Measurements from ENCODE around the gene PCYT2. TPM values are rescaled to one million over a fixed set of nuclear protein-coding genes. Genes with fewer than 3 reads are reported as not detected.
A peak's percentile ranks its signal among the peaks of the same experiment; 100 is the strongest.

PCYT2 gene
- total and polyA plus RNA-seq, 9 of the 15 experiments (the other 6 are each of a cell fraction or from before 2014, with no cell fraction given), result 0.92 to 134 (median 82.5) TPM

GRCh38 chr17:81885454-81885853 is 25.7 kb downstream of the PCYT2 start:
- H3K4me2 ChIP-seq (ENCODE audit: insufficient read depth, low read length), result no peak overlapping the region
- BruUV-seq (replicated peaks), result no TSS peak
- in situ Hi-C loops (cut with MboI) (no loop called here), intact Hi-C loops (cut with micrococcal nuclease) (no loop called here)
- H2AFZ ChIP-seq (ENCODE audit: low read depth, low read length), result no peak overlapping the region
- peak overlapping the region in 1 of 2 experiments; percentile 57; a peak in 1 of 4 replicates for H3K9ac ChIP-seq (ENCODE audit: insufficient read depth in 1 of 2, low read depth in 2 of 2, low read length in 2 of 2)
- H3K4me1 ChIP-seq (replicated peaks in 1 of 2; ENCODE audit: control insufficient read depth in 2 of 2, insufficient read depth in 2 of 2, low read length in 2 of 2), result peaks cover 8 to 33% of the 10 kb centered on the region in 2 experiments; a peak in 4 of 5 replicates
- CTCF ChIA-PET (ENCODE audit: low intra/inter-chr PET ratio), result no interaction called here
- H3K4me3 ChIP-seq, result no peak overlapping the region
- H3K36me3 ChIP-seq (ENCODE audit: control insufficient read depth, insufficient read depth, low read length), result peaks cover 92% of the 10 kb centered on the region
- no peak overlapping the region for H3K27ac ChIP-seq (ENCODE audit: extremely low read depth, low read depth, low read length)
- 0 out of 2 replicates have a peak, but pooled peaks cover 4% of the 10 kb centered on the region for H4K20me1 ChIP-seq (replicated peaks; ENCODE audit: control insufficient read depth, insufficient read depth, low read length)
- ATAC-seq (no peak), DNase-seq (ENCODE audit: extremely low read depth in 1 of 4, low spot score in 3 of 4) (no peak), FAIRE-seq (no peak)
- WGBS (ENCODE audit: insufficient coverage, low coverage, missing lambda C conversion rate), result 78% methylated on average over 10 of the region's 10 CpGs
- H3K27me3 ChIP-seq (ENCODE audit: control insufficient read depth in 2 of 2, insufficient read depth in 2 of 2, low read length in 2 of 2), result no peaks in the 10 kb centered on the region
- no peaks in the 10 kb centered on the region for H3K9me3 ChIP-seq (replicated peaks; ENCODE audit: control insufficient read depth, insufficient read depth, low read depth, low read length)
- peaks cover 43% of the 10 kb centered on the region for H3K79me2 ChIP-seq (ENCODE audit: control insufficient read depth, insufficient read depth, low read length)
- POLR2A ChIA-PET, result interaction anchor here (0.5 to 10.5 kb wide), 10 partner anchors 9 to 669 kb away, joined by 3 to 85 read pairs (median 4); partner anchors contain the start of gene SIRT7
- peaks cover 5% of the 10 kb centered on the region for H3K9me1 ChIP-seq (ENCODE audit: control insufficient read depth, insufficient read depth, low read length)
- TF ChIP-seq RBFOX2 (IDR thresholded peaks at IDR 0.05; ENCODE audit: low read depth, low read length) (peak; percentile 44; the same call in 1 of the 2 replicates), NFE2L1 (tag; IDR thresholded peaks at IDR 0.05; ENCODE audit: borderline replicate concordance, low read depth) (no peak), ZNF133 (CRISPR knock-in tag; IDR thresholded peaks at IDR 0.05) (no peak), POLR2G (IDR thresholded peaks at IDR 0.05; ENCODE audit: low read depth, low read length) (peak; percentile 43), LCOR (CRISPR knock-in tag; IDR thresholded peaks at IDR 0.05) (no peak), NCOA1 (IDR thresholded peaks at IDR 0.05; ENCODE audit: low read depth) (no peak), RBM22 (IDR thresholded peaks at IDR 0.05; ENCODE audit: low read depth, low read length, poor library complexity, severe bottlenecking) (peak; percentile 10), ZNF408 (CRISPR knock-in tag; IDR thresholded peaks at IDR 0.05; ENCODE audit: low read depth) (no peak), TFAP4 (CRISPR knock-in tag; IDR thresholded peaks at IDR 0.05; ENCODE audit: borderline replicate concordance) (peak; percentile 14; the same call in 1 of the 2 replicates), PHTF2 (CRISPR knock-in tag; IDR thresholded peaks at IDR 0.05) (no peak), PTRF (tag; IDR thresholded peaks at IDR 0.05) (no peak)
- TF ChIP-seq, protein P1, sequence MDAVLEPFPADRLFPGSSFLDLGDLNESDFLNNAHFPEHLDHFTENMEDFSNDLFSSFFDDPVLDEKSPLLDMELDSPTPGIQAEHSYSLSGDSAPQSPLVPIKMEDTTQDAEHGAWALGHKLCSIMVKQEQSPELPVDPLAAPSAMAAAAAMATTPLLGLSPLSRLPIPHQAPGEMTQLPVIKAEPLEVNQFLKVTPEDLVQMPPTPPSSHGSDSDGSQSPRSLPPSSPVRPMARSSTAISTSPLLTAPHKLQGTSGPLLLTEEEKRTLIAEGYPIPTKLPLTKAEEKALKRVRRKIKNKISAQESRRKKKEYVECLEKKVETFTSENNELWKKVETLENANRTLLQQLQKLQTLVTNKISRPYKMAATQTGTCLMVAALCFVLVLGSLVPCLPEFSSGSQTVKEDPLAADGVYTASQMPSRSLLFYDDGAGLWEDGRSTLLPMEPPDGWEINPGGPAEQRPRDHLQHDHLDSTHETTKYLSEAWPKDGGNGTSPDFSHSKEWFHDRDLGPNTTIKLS (IDR thresholded peaks at IDR 0.05; ENCODE audit: borderline replicate concordance, low read depth), result no peak
